Heart left ventricle (tissue), 13 donors: ENCODE results near the gene LRMDA.

Experiments used
- CTCF ChIP-seq, 12 donors: fragments of 200-600 bp; sonication (generic) in 4 of 12; IDR thresholded peaks; one replicate each; pipeline versions ENCODE4 v1.5.0 to v1.8.0; 2018 to 2022; ENCODE audit warnings: antibody characterized with exemption in 12 of 12, mild to moderate bottlenecking in 5 of 12
- POLR2A ChIP-seq, 2 donors: fragments of 450-650 bp; IDR thresholded peaks; one replicate each; pipeline ENCODE4 v1.6.1; 2017; ENCODE audit warnings: antibody characterized with exemption in 2 of 2, mild to moderate bottlenecking in 2 of 2, moderate library complexity in 2 of 2
- donor health status: ischemic (EF 13 %, LVEDD 7.1; RV severe dilation, severe dysfunction).
- donor health status: DM: no; HTN: yes; CAD: no.
- donor health status: DM: no; HTN: no; CAD: no.
- donor health status: ischemic (EF 25% LVEDD 6.9; RV normal size, moderate dysfunction).
- donor health status: ischemic (EF 25% LVEDD 5.7; RV mildly dilated, moderate dysfunction).
- donor health status: ischemic (EF 35%, LVEDD 5.7; RV mildly dilated, moderate dysfunction).
- donor health status: nonischemic (EF 11% LVEDD 7.7; RV severe dilation, severe dysfunction).
- donor health status: DM: yes; HTN: yes; CAD: no.
- donor health status: PGD.
- donor health status: ischemic (EF 29% LVEDD 5.4; RV normal size, mild dysfunction).
- donor health status: nonischemic (EF 23%, LVEDD 6.1; RV moderate dilation, normal function).

- TF ChIP-seq CTCF (IDR thresholded peaks at IDR 0.05) (no peak), POLR2A (IDR thresholded peaks at IDR 0.05) (no peak)
These were observed 820.6 kb downstream of the LRMDA start for GRCh38 chr10:76251841-76252671.
